Tibial nerve (tissue), 4 donors: ENCODE data around the gene TRAPPC2.
A peak's percentile ranks its signal among the peaks of the same experiment; 100 is the strongest.

Source experiments
- CTCF ChIP-seq, 5 experiments: fragments of 200-600 bp in 3 of 5; fragments of 450-650 bp in 2 of 5; sonication (generic) in 3 of 5; IDR thresholded peaks; one replicate each; pipeline ENCODE4 v1.5.1; 2016 to 2019; ENCODE audit warnings: antibody characterized with exemption in 5 of 5, mild to moderate bottlenecking in 3 of 5, moderate library complexity in 2 of 5
- EP300 ChIP-seq, 2 donors: sonication (generic); formaldehyde crosslinking; IDR thresholded peaks; one replicate each; pipeline ENCODE4 v1.6.1; 2017; ENCODE audit warnings: antibody characterized with exemption in 2 of 2, mild to moderate bottlenecking in 1 of 2
- POLR2A ChIP-seq, 2 donors: fragments of 450-650 bp; IDR thresholded peaks; one replicate each; pipeline ENCODE4 v1.6.1; 2017; ENCODE audit warnings: antibody characterized with exemption in 2 of 2, mild to moderate bottlenecking in 2 of 2, moderate library complexity in 2 of 2

GRCh38 chrX:13669246-13669737 is 65.1 kb downstream of the TRAPPC2 start:
- TF ChIP-seq POLR2A (IDR thresholded peaks at IDR 0.05) (no peak), CTCF (IDR thresholded peaks at IDR 0.05) (no peak), EP300 (IDR thresholded peaks at IDR 0.05) (peak in 1 of 2 donors; percentile 67)
